PC-9 (cell line): ENCODE data around the gene DICER1. TPM values are rescaled to one million over a fixed set of nuclear protein-coding genes. Genes with fewer than 3 reads are reported as not detected.

ENCODE experiments used
- BruUV-seq: library from RNA; stranded (reverse); fragments of 400-500 nt; replicated peaks from 2 replicates; lab custom pipeline; 2021; lab: Mats Ljungman, UMichigan
- CTCF ChIA-PET: fragments of 300-600 bp; sonication (Branson Sonifier 250); formaldehyde crosslinking; loops from one replicate; lab custom pipeline; 2022; ENCODE audit warnings: antibody characterized with exemption; lab: Charles Lee
- POLR2A ChIA-PET: fragments of 300-600 bp; sonication (Branson Sonifier 250); formaldehyde crosslinking; loops from one replicate; lab custom pipeline; 2022; ENCODE audit warnings: antibody characterized with exemption; ENCODE audit not compliant: unreplicated experiment; lab: Charles Lee
- DNase-seq, 2 experiments: peaks; one replicate each; pipeline versions ENCODE4 v3.0.0 to v3.0.0-alpha.2; 2015 to 2022; ENCODE audit warnings: mixed read lengths in 1 of 2
- H2AFZ ChIP-seq: fragments of 200-600 bp; sonication (generic); 2 replicates; pipeline ENCODE4 v1.8.1; 2017; ENCODE audit warnings: antibody characterized with exemption
- H3F3A ChIP-seq: fragments of 200-600 bp; sonication (generic); 2 replicates; pipeline ENCODE4 v1.8.1; 2017; ENCODE audit warnings: antibody characterized with exemption, mild to moderate bottlenecking, low read depth; ENCODE audit not compliant: insufficient read depth
- H3K27ac ChIP-seq: fragments of 200-600 bp; sonication (generic); 2 replicates; pipeline ENCODE4 v1.6.1; 2016; ENCODE audit warnings: mixed run types
- H3K27me3 ChIP-seq: fragments of 200-600 bp; sonication (generic); 2 replicates; pipeline ENCODE4 v1.6.1; 2016; ENCODE audit warnings: low read depth, mixed run types; ENCODE audit not compliant: insufficient read depth
- H3K36me3 ChIP-seq: fragments of 200-600 bp; sonication (generic); 2 replicates; pipeline ENCODE4 v1.6.1; 2016; ENCODE audit warnings: low read depth, mixed run types
- H3K4me1 ChIP-seq: fragments of 200-600 bp; sonication (generic); replicated peaks from 2 replicates; pipeline ENCODE4 v1.6.1; 2016; ENCODE audit warnings: mixed run types; ENCODE audit not compliant: insufficient read depth
- H3K4me2 ChIP-seq: fragments of 200-600 bp; sonication (generic); 2 replicates; pipeline ENCODE4 v1.6.1; 2017; ENCODE audit warnings: mixed run types
- H3K4me3 ChIP-seq: fragments of 200-600 bp; sonication (generic); 2 replicates; pipeline ENCODE4 v1.6.1; 2016; ENCODE audit warnings: mixed run types
- H3K79me2 ChIP-seq: fragments of 200-600 bp; sonication (generic); 2 replicates; pipeline ENCODE4 v1.6.1; 2017; ENCODE audit warnings: low read depth, mixed run types
- H3K9me2 ChIP-seq: fragments of 200-600 bp; sonication (generic); 2 replicates; pipeline ENCODE4 v1.8.1; 2017; ENCODE audit warnings: mild to moderate bottlenecking; ENCODE audit not compliant: insufficient read depth
- H3K9me3 ChIP-seq: fragments of 200-600 bp; sonication (generic); 2 replicates; pipeline ENCODE4 v1.8.1; 2016; ENCODE audit warnings: low read depth; ENCODE audit not compliant: insufficient read depth
- H4K20me1 ChIP-seq: fragments of 200-600 bp; sonication (generic); 2 replicates; pipeline ENCODE4 v1.8.1; 2017; ENCODE audit not compliant: insufficient read depth
- CTCF ChIP-seq: fragments of 200-600 bp; sonication (generic); conservative IDR thresholded peaks from 2 replicates; pipeline ENCODE4 v1.6.1; 2017; ENCODE audit warnings: mixed run types, antibody characterized with exemption, mild to moderate bottlenecking, moderate library complexity
- EZH2 ChIP-seq: fragments of 200-600 bp; sonication (generic); IDR thresholded peaks from 2 replicates; pipeline ENCODE4 v1.8.0; 2017; ENCODE audit warnings: antibody characterized with exemption, low read depth
- intact Hi-C: fragments of 100-400 bp; cut with micrococcal nuclease; formaldehyde crosslinking; loops from one replicate; pipeline ENCODE4 v1.10.0; 2022; ENCODE audit not compliant: unreplicated experiment
- total RNA-seq: library from RNA; stranded (reverse); gene quantifications from 2 replicates; pipeline ENCODE4 v1.2.3, GENCODE V29; 2021

Gene DICER1
- total RNA-seq, 1 experiment from 2014 or later, result 15.1 TPM

- Histone ChIP-seq H3K4me3 (no peak overlapping the region), H4K20me1 (no peaks in the 10 kb centered on the region), H3K79me2 (no peaks in the 10 kb centered on the region), H3F3A (no peaks in the 10 kb centered on the region), H3K9me3 (no peaks in the 10 kb centered on the region), H3K4me2 (no peak overlapping the region), H3K36me3 (no peaks in the 10 kb centered on the region), H3K27ac (no peak overlapping the region), H3K4me1 (no peaks in the 10 kb centered on the region), H2AFZ (no peak overlapping the region), H3K9me2 (no peaks in the 10 kb centered on the region), H3K27me3 (no peaks in the 10 kb centered on the region)
- no peak for DNase-seq
- no TSS peak for BruUV-seq
- no peak for TF ChIP-seq EZH2
- no peak for TF ChIP-seq CTCF
- POLR2A ChIA-PET, result no interaction called here
- CTCF ChIA-PET, result no interaction called here
- intact Hi-C loops, result no loop called here
These were observed 7.2 kb upstream of the DICER1 start for GRCh38 chr14:95164506-95164905.

- POLR2A ChIA-PET, result no interaction called here
- Histone ChIP-seq H3K36me3 (no peaks in the 10 kb centered on the region), H3K4me1 (no peaks in the 10 kb centered on the region), H3K27me3 (no peaks in the 10 kb centered on the region), H4K20me1 (no peaks in the 10 kb centered on the region), H3K79me2 (peaks cover 3% of the 10 kb centered on the region; the same call in 1 of the 2 replicates), H3K4me2 (no peak overlapping the region), H3F3A (no peaks in the 10 kb centered on the region), H3K4me3 (no peak overlapping the region), H3K27ac (no peak overlapping the region), H3K9me2 (no peaks in the 10 kb centered on the region), H2AFZ (no peak overlapping the region), H3K9me3 (no peaks in the 10 kb centered on the region)
- CTCF ChIA-PET, result no interaction called here
- DNase-seq, result no peak
- intact Hi-C loops, result no loop called here
- no peak for TF ChIP-seq CTCF
- no peak for TF ChIP-seq EZH2
- no TSS peak for BruUV-seq
These were observed 6.3 kb upstream of the DICER1 start for GRCh38 chr14:95163666-95164065.

- TF ChIP-seq EZH2 (no peak), CTCF (no peak)
- BruUV-seq, result no TSS peak
- Histone ChIP-seq H3K4me1 (no peaks in the 10 kb centered on the region), H3K9me2 (no peaks in the 10 kb centered on the region), H2AFZ (no peak overlapping the region), H3F3A (no peaks in the 10 kb centered on the region), H3K27me3 (no peaks in the 10 kb centered on the region), H3K27ac (no peak overlapping the region), H3K79me2 (peaks cover 7% of the 10 kb centered on the region; the same call in 1 of the 2 replicates), H3K9me3 (no peaks in the 10 kb centered on the region), H3K36me3 (no peaks in the 10 kb centered on the region), H4K20me1 (no peaks in the 10 kb centered on the region), H3K4me2 (no peak overlapping the region), H3K4me3 (no peak overlapping the region)
- intact Hi-C loops, result no loop called here
- CTCF ChIA-PET, result no interaction called here
- no peak for DNase-seq
- POLR2A ChIA-PET, result no interaction called here
These were observed 5.8 kb upstream of the DICER1 start for GRCh38 chr14:95163132-95163531.
